HG03196 (cell line): Measurements from ENCODE around the gene DYNC2H1.
"Not testable (repeated sequence)": the region's sequence is repeated elsewhere in the genome, so short reads cannot be mapped to it uniquely, and the experiment has no call there.

ENCODE experiments used
- ATAC-seq: cut with Tn5 transposase; IDR thresholded peaks from one replicate; pipeline ENCODE4 v1.9.1; 2021; ENCODE audit not compliant: unreplicated experiment

Gene DYNC2H1

GRCh38 chr11:103370076-103370475, 260.9 kb downstream of the DYNC2H1 start:
- ATAC-seq = no peak

DNA sequence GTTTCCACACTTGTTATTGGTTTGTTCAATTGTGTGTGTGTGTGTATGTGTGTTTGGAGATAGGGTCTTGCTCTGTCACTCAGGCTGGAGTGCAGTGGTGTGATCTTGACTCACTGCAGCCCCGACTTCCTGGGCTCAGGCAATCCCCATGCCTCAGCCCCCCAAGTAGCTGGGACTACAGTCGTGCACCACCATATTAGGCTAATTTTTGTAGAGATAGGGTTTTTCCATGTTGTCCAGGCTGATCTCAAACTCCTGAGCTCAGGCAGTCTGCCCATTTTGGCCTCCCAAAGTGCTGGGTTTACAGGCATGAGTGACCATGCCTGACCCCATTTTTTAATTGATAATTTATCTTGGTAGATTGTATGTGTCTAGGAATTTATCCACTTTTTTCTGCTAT, 263.7 kb downstream of the DYNC2H1 start:
- no peak for ATAC-seq

GRCh38 chr11:103374227-103374626, 265.0 kb downstream of the DYNC2H1 start:
- not testable (repeated sequence) for ATAC-seq

- ATAC-seq = no peak
Observed at GRCh38 chr11:103378931-103379330, 269.7 kb downstream of the DYNC2H1 start.

GRCh38 chr11:103380031-103380430, 270.8 kb downstream of the DYNC2H1 start:
- ATAC-seq = no peak

GRCh38 chr11:103384652-103385051, 275.4 kb downstream of the DYNC2H1 start:
- no peak for ATAC-seq

DNA sequence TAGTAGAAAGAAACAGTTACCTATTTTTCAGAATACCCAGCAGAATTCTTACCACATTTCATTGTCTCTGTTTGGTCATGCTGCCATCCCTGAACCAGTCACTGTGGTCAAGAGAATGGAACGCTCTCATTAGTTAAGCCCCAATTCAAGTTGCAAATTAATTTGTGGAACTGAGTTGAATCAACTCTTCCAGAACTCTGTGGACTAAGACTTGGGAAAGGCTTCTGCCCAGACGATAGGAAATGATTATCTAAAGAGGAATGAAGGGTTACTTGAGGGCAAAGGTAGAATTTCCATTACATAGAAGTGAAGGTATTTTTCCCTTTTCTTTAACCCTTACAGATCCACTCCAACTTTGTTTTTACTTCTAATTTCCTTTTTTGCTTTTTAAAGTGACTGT, 286.4 kb downstream of the DYNC2H1 start:
- ATAC-seq = no peak

GRCh38 chr11:103396237-103396636, 287.0 kb downstream of the DYNC2H1 start:
- no peak for ATAC-seq

GRCh38 chr11:103397369-103397768, 288.1 kb downstream of the DYNC2H1 start:
- no peak for ATAC-seq

DNA sequence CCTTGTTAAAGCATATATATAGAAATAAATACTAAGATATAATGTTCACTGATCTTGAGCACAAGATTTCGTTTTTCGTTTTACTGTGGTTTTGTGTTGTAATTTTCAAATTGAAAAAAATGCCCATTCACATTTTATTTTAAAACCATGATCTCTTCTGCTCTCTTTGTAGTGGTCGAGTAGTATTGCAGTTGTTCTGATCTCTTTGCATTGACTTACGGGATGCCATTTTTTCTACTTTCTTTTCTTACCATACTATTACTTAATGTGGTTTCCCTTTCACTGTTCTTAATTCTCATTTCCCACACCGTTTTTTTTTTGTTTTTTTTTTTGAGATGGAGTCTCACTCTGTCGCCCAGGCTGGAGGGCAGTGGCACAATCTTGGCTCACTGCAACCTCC, 289.6 kb downstream of the DYNC2H1 start:
- ATAC-seq = no peak

- no peak for ATAC-seq
Observed at GRCh38 chr11:103406357-103406756, 297.1 kb downstream of the DYNC2H1 start.

DNA sequence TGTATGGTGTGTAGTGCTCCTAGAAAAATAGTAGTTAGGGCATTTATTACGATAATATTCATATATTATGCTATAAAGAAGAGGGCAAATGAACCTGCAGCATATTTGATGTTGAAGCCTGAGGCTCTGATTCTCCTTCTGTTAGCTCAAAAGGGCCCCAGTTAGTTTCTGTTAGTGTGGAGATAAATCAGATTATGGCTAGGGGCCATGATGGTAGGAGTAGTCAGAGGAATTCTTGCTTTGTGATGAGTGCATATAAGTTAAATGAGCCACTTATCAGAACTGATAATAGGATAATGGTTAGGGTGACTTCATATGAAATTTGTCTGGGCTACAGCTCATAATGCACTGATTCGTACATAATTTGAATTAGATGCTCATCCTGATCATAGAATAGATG, 298.4 kb downstream of the DYNC2H1 start:
- no peak for ATAC-seq

DNA sequence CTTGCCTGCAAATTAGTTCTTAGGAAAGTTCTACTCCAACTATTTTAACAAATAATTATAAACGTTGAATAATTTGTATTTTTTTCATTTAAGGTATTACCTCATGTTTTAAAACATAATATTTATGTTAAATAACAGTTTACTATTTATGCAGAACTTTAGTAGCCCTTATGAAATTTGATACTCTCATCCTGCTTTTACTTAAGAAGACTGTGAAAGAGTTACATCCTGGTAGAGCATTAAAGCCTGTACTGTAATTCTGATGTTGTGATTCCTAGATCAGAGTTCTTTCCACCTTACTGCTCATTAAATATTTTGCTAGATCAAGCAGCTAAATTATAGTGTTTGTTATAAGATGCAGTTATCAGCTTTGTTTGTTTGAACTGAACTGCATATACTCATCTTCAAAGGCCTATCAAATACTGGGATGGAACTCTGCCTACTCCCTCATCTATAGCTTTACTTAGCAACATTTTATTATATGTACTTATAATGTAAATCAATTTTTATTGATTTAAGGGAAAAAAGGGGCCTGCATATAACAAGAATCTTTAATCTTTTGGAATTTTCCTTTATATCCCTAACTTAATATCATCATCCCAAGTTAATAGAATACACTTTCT, 304.2 kb downstream of the DYNC2H1 start:
- ATAC-seq = no peak

DNA sequence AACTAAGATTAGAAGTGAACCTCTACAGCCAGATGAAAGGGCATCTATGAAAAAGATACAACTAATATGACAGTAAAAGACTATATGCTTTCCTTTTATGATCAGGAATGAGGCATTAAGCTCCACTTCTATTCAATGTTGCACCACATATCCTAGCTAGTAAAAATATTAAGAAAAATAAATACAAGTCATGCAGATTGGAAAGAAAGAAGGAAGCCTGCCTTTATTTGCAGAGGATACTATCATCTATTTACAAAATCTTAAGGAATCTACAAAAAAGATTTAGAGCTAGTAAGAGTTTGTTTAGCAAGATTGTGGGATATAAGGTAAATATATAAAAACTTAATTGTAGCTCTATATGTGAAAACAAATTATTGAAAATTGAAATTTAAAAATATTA, 308.8 kb downstream of the DYNC2H1 start:
- no peak for ATAC-seq

GRCh38 chr11:103420593-103420992, 311.4 kb downstream of the DYNC2H1 start:
- no peak for ATAC-seq

- ATAC-seq = no peak
Observed at GRCh38 chr11:103433386-103434072, 324.3 kb downstream of the DYNC2H1 start.

DNA sequence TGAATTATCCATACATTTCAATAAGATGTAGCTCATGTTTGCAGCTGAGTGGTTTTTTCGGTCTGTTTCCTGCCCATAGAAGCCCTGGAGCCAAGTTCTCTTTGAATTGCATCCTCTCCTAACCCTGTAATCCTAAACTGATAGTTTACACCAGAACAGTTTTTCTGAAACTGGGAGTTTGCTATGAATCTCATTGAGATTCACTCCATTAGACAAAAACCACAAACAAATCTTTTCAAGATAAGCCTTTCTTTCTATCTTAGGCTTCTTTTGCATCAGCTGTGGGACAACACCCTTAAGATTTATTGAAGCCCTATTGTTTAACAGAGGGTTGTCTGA, 324.8 kb downstream of the DYNC2H1 start:
- ATAC-seq = no peak

DNA sequence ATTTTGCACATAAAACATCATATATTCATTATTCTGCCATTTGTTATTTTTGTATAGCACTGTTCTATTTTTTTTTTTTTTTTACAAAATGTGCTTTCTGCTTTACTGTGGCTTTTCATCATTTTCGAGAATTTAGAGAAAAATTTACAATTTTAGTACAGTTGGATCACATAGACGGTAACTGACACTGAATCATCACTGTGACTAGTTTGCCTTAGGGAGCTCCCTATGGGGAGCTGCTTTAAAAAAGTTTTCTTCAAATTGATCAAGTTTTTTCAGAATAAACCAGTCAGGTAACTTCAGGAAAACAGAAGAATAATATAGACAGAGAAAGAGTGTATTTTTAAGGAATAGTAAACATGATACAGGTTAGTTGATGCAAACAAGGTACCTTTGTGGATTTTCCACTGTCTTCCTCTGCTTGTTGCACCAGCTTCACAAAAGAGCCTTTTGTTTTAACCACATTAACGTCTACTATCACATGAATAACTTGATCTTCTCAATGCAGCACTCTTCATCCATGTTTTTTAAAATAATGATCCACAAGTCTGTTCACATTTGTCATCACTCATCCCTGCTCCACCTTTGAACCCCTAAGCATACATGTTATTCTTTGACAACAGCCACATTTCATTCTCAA, 327.0 kb downstream of the DYNC2H1 start:
- ATAC-seq = no peak

DNA sequence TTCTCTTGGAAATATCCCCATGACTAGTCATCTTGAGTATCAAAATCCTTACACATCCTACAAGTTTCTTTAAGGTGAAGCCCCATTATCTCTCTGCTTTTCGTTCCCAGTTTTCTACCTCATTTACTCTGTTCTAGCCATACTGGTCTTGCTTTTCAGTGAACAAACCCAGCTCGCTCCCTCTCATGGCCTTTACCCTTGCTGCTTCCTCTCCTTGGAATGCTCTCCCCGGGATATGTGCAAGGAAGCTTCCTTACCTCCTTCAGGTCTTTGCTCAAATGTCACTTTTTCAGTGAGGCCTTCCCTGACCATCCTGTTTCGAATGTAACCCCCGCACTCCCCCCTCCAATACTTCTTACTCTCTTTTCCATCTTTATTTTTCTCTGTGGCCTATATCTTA, 331.8 kb downstream of the DYNC2H1 start:
- no peak for ATAC-seq

DNA sequence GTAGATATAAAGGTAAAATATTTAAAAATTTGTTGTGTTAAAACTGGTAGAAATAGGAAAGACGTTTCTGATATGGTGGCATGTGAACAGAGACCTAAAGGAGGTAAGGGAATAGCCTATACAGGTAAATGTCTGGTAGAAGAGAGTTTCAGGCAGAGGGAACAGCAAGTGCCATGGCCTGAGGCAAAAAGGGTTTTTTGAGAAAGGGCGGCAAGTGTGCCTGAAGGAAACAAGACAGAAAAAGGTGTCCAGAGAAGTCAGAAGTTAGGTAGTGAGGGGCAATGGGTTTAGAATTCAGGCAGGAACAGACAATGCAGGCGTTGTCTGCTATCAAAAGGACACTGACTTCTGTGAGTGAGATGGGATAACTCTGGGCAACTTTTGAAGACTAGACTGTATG, 339.7 kb downstream of the DYNC2H1 start:
- ATAC-seq = no peak

- no peak for ATAC-seq
Observed at GRCh38 chr11:103450241-103450640, 341.0 kb downstream of the DYNC2H1 start.

DNA sequence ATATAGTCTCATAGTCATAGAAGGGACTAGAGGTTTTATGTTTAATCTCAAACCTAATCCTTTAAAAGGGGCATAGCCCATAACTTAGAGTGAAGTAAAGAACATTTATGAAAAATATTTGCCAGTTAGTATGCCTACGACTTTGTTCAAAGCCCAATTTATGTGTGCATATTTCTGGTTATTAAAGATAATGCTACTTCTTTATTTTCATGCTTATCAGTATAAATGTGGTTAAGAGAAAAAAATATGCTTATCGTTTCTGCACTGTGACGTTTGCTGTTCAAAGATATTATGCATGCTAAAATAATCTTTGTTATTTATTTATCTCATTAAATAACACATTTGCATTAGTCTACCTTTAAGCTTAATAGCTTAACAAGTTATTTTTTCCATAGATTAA, 343.9 kb downstream of the DYNC2H1 start:
- ATAC-seq = no peak
